Thoracic aorta (tissue), 2 donors: ENCODE results near the gene MIS18BP1. TPM values are rescaled to one million over a fixed set of nuclear protein-coding genes. Genes with fewer than 3 reads are reported as not detected.
"Not testable (repeated sequence)": the region's sequence is repeated elsewhere in the genome, so short reads cannot be mapped to it uniquely, and the experiment has no call there.

Experiments
- ATAC-seq: fragments of 150-250 bp; one replicate; pipeline ENCODE4 v1.8.0; 2017; ENCODE audit warnings: low read depth; ENCODE audit not compliant: insufficient number of reproducible peaks, low FRiP score
- DNase-seq: peaks from one replicate; pipeline ENCODE4 v3.0.0-alpha.2; 2020; ENCODE audit warnings: low spot score
- H3K27ac ChIP-seq, 2 donors: fragments of 200-600 bp; sonication (generic); 1 replicate in 1 of 2; 2 replicates in 1 of 2; pipeline ENCODE4 v1.5.1; 2016; ENCODE audit warnings: mild to moderate bottlenecking in 2 of 2, moderate library complexity in 2 of 2
- H3K27me3 ChIP-seq: fragments of 200-600 bp; sonication (generic); replicated peaks from 2 replicates; pipeline ENCODE4 v1.6.0; 2016; ENCODE audit warnings: mild to moderate bottlenecking; ENCODE audit not compliant: insufficient read depth
- H3K36me3 ChIP-seq: fragments of 200-600 bp; sonication (generic); one replicate; pipeline ENCODE4 v1.5.1; 2016
- H3K4me1 ChIP-seq, 2 donors: fragments of 200-600 bp; sonication (generic); 1 replicate in 1 of 2; 2 replicates in 1 of 2; pipeline versions ENCODE4 v1.5.1 to v1.6.0; 2016; ENCODE audit warnings: low read depth in 2 of 2, mild to moderate bottlenecking in 1 of 2; ENCODE audit not compliant: control insufficient read depth in 1 of 2
- H3K4me3 ChIP-seq: fragments of 200-600 bp; sonication (generic); 2 replicates; pipeline ENCODE4 v1.5.1; 2016; ENCODE audit warnings: mild to moderate bottlenecking
- H3K9me3 ChIP-seq: fragments of 200-600 bp; sonication (generic); 2 replicates; pipeline ENCODE4 v1.5.1; 2016
- CTCF ChIP-seq: fragments of 200-600 bp; sonication (generic); IDR thresholded peaks from one replicate; pipeline ENCODE4 v1.5.1; 2019; ENCODE audit warnings: antibody characterized with exemption
- total RNA-seq, 2 donors: library from RNA; depleted of rRNA; stranded (reverse); fragments of >200 nt; gene quantifications; one replicate each; pipeline versions ENCODE4 v1.1.0 to v1.2.3, GENCODE V29; 2016

MIS18BP1 gene
- total RNA-seq, 2 donors from 2014 or later: 18.7 to 40.3 TPM

DNA sequence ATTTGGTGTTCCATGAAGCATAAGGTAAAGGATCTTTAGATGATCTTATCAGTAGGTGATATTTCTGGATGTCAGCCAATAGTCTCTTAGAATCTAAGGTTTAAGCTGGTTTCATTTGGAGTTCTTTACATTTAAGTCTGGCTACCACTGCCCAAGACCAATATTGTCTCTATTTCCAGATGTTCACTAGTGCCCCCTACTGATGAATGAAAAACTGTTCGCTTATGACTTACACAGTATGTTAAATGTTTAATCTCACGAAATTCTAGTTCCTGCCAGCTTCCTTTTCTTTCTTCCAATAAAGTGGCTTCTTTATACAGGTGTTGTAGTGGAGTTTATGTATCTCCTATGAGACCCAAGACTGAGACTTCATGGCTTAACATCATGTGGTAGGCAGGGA lies 31.8 kb upstream of the MIS18BP1 start:
- ATAC-seq: no peak

GRCh38 chr14:45281731-45282400 lies 28.9 kb upstream of the MIS18BP1 start:
- H3K36me3 ChIP-seq, H3K27me3 ChIP-seq, H3K27ac ChIP-seq, ATAC-seq, H3K9me3 ChIP-seq, H3K4me3 ChIP-seq, H3K4me1 ChIP-seq, DNase-seq: not testable (repeated sequence)

More for the DNA sequence above, 31.8 kb upstream of the MIS18BP1 start:
- no peaks in the 10 kb centered on the region for H3K27me3 ChIP-seq
- TF ChIP-seq CTCF: no peak
- H3K9me3 ChIP-seq: peaks cover 8% of the 10 kb centered on the region
- no peak for DNase-seq
- no peaks in the 10 kb centered on the region for H3K4me1 ChIP-seq
- H3K27ac ChIP-seq: no peak overlapping the region
- no peaks in the 10 kb centered on the region for H3K36me3 ChIP-seq
- no peak overlapping the region for H3K4me3 ChIP-seq

DNA sequence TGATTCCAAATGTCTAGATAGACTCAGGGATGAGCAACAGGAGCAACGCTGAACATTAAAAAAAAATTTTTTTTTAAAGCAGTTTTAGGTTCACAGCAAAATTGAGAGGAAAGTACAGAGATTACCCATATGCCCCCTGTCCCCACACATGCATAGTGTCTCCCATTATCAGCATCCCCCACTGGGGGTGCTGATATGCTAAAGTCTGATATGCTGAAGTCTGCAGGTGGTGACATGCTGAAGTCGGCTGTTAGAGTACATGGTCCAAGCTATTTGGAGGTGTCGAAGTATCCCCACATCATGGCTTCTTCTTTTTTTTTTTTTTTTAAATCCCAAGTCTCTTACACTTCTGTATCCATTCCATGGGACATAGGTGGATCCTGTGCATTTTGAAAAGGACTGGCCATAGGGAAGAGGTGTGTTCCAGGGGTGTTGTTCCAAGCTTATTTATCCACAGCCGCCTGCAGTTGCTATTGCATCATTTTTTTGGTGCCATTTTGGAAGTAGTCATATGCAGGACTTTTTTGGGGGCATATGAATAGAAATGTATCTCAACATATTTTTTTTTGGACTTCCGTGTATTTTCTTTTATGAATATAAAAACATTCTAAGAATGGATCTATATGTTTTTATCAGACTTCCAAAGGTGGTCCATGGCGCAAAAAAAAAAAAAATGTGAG lies 19.0 kb upstream of the MIS18BP1 start:
- ATAC-seq (no peak), DNase-seq (no peak)
- Histone ChIP-seq H3K27me3 (no peaks in the 10 kb centered on the region), H3K36me3 (no peaks in the 10 kb centered on the region), H3K27ac (no peak overlapping the region), H3K4me3 (no peak overlapping the region), H3K4me1 (peaks cover 0 to 12% of the 10 kb centered on the region in 2 donors), H3K9me3 (no peaks in the 10 kb centered on the region)
- TF ChIP-seq CTCF: no peak

DNA sequence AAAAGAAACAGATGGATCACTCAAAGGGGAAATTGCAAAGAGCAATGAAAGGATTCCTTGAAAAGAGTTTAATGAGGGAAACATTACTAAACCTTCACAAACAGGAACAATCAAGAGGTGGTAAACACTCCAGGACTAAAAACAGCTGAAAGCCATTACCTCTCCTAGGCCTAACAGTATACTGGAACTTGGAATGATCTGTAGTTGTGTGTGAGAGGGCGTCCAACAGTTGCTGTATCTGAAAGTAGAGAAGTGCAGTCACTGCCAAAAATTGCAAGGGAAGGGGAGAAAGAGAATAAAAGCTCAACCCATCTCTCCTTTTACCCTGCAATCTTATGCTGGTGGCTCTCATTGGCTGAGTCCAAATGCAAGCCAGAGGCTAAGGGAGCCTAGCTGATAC lies 17.0 kb upstream of the MIS18BP1 start:
- no peak for ATAC-seq
- no peaks in the 10 kb centered on the region for H3K36me3 ChIP-seq
- no peak overlapping the region for H3K4me3 ChIP-seq

DNA sequence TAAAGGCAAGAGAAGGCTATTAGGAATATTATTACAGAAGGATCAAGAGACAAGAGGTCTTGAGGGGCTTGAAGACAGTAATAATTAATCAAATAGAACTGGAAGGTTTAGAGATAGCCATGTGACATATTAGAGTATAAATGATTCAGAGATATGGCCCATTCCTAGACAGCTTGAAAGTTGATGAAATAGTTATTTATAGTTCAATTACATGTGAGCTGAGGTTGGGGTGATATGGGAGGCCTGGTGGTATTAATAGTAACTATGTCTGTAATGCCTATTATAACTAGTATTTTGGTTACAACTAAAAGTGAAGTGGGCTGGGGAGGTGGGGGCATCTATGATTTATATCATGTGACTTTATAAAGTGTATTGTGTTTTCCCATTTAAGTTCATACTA lies 14.1 kb upstream of the MIS18BP1 start:
- TF ChIP-seq CTCF: no peak
- Histone ChIP-seq H3K27me3 (no peaks in the 10 kb centered on the region), H3K36me3 (no peaks in the 10 kb centered on the region), H3K4me1 (peaks cover 0 to 17% of the 10 kb centered on the region in 2 donors), H3K27ac (peak overlapping the region in 1 of 2 donors; percentile 17), H3K4me3 (no peak overlapping the region), H3K9me3 (no peaks in the 10 kb centered on the region)
- ATAC-seq: peak; percentile 4
- DNase-seq: no peak

More for the DNA sequence above, 17.0 kb upstream of the MIS18BP1 start:
- peaks cover 0 to 13% of the 10 kb centered on the region in 2 donors for H3K4me1 ChIP-seq
- DNase-seq: no peak
- no peaks in the 10 kb centered on the region for H3K9me3 ChIP-seq
- H3K27me3 ChIP-seq: no peaks in the 10 kb centered on the region
- no peak for TF ChIP-seq CTCF
- no peak overlapping the region for H3K27ac ChIP-seq
